Hematopoietic multipotent progenitor cell (in vitro differentiated cells): ENCODE data around the gene TRIM39. TPM values are rescaled to one million over a fixed set of nuclear protein-coding genes. Genes with fewer than 3 reads are reported as not detected.

ENCODE experiments used
- DNase-seq, 3 donors: peaks; one replicate each; pipeline ENCODE4 v3.0.0-alpha.2; 2011 to 2015; ENCODE audit warnings: low read depth in 2 of 3, low spot score in 2 of 3
- total RNA-seq: library from RNA; depleted of rRNA; stranded (reverse); fragments of >200 nt; gene quantifications from one replicate; pipeline ENCODE4 v1.2.3, GENCODE V29; 2012

TRIM39 gene
- 11.8 TPM for total RNA-seq

DNA sequence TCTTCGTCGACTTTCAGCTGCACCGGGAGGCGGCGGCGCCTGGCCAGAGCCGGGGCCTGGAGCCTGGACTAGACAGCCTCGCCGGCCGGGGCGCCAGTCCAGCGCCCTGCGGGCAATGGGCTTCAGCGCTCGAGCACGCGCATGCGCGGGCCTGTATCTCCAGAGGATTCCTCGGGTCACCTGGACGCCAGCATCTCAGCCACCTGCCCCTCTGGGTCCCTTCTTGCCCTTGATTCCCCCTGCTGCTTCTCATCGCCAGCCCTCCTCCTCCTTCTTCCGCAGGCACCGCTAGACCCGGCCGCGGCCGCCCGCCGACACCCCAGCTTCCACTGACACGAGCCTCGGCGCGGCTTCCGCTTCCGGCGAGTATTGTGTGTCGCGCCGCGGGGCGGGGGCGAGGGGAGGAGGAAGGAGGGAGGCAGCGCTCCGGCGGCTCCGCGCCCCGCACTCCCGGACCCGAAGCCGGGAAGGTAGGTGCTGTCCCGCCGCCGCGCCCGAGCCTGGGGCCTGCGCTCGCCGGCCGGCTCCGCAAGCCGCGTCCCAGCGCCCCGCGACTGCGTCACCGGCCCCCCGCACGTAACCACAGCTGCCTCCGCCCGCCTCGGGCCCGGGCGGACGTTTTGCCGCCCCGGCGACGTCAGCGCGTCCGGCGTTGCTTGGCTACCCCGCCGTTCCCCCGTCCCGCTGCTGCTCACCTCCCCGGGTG lies at the start of gene TRIM39:
Gene TRIM39 (plus strand): TSS at position 402 of the 706 bp plus-strand sequence. CDS start 2,391 bp downstream, outside the sequence.
- DNase-seq = peak; percentile 82 to 92 (median 83)

DNA sequence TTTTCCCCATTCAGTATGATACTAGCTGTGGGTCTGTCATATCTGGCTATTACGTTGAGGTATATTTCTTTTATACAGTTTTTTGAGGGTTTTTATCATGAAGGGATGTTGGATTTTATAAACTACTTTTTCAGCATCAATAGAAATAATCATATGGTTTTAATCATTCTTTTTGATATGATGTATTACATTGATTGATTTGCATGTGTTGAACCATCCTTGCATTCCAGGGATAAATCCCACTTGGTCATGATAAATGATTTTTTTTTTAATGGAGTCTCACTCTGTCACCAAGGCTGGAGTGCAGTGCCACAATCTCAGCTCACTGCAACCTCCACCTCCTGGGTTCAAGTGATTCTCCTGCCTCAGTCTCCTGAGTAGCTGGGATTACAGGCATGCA lies 45.7 kb upstream of the TRIM39 start:
- peak in 1 of 3 donors; percentile 23 for DNase-seq

DNA sequence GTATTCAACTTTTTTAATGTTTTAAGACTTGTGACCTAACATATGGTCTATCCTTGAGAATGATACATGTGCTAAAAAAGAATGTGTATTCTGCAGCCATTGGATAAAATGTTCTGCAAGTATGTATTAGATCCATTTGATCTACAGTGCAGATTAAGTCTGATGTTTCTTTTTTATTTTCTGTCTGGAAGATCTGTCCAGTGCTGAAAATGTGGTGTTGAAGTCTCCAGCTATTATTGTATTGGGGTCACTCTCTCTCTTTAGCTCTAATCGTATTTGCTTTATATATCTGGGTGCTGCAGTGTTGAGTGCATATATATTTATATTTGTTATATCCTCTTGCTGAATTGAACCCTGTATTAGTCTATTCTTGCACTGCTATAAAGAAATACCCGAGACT lies 44.2 kb upstream of the TRIM39 start:
- no peak for DNase-seq

DNA sequence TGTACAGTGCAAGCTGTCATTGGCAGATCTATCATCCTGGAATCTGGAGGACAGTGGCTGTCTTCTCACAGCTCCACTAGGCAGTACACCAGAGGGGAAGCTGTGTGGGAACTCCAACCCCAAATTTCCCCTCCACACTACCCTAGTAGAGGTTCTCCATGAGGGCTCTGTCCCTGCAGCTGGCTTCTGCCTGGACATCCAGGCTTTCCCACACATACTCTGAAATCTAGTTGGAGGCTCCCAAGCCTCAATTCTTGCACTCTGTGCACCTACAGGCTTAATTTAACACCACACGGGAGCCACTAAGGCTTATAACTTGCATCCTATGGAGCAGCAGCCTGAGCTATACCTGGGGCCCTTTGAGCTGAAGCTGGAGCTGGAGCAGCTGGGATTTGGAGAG lies 43.0 kb upstream of the TRIM39 start:
- DNase-seq = no peak

DNA sequence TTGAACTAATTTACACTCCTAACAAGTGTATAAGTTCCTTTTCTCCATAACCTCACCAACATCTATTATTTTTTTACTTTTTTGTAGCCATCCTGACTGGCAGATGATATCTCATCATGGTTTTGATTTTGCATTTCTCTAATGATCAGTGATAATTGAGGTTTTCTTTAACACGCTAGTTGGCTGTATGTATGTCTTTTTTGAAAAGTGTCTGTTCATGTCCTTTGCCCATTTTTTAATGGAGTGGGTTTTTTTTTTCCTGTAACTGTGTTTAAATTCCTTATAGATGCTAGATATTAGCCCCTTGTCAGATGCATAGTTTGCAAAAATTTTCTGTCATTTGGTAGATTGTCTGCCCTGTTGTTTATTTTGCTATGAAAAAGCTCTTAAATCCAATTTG lies 39.6 kb upstream of the TRIM39 start:
- no peak for DNase-seq

DNA sequence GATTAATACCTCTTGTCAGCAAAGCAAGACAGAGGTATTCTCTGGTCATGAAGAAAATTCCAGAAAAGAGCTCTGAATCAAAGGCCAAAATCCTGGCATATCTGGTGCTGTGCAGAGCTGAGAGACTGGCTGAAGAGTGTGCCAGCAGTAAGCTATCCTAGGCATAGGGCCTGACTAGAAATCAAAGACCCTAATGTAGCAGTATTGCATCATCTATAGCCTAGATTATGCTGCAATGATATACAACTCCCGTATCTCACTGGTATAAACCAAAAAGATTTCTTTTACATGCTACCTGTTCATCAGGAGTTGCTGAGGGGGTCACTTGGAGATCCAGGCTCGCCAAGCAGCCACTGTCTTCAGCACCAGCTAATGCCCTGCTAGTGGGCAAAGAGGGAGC lies 30.9 kb upstream of the TRIM39 start:
- DNase-seq = no peak

DNA sequence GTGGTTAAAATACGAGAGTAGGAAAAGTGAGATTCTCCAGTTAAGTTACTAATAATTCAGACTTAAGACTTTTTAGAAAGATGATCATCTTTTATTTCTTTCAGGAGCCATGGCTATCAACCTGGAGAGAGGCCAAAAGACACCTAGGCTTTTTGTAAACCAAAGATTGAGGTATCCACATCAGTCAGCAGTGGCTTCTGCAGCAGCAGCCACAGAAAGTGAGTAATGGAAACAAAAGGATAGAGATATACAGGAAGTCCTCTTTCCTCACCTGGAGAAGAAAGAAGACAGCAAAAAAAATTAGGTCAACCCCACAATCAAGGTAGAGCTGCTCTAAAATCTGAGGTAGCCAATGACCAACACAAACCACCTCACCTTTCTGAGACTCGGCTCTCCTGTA lies 22.7 kb upstream of the TRIM39 start:
- no peak for DNase-seq

DNA sequence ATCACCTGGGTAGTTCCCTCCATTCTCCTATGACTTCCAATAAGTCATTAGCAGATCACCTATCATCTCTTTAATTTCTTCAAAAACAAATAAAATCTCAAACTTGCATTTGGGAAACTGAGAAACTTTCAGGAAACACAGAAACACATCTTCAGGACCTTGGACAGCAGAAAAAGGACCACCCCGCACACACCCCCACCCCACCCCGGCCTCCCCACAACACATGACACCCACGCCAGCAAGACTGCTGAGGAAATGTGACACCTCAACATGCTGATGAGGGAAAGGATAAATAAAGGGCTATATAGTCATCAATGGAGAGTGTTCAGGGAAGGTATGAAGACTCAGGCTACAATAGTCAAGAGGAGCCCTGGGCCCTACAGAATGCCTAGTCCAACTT lies 15.6 kb upstream of the TRIM39 start:
- no peak for DNase-seq

DNA sequence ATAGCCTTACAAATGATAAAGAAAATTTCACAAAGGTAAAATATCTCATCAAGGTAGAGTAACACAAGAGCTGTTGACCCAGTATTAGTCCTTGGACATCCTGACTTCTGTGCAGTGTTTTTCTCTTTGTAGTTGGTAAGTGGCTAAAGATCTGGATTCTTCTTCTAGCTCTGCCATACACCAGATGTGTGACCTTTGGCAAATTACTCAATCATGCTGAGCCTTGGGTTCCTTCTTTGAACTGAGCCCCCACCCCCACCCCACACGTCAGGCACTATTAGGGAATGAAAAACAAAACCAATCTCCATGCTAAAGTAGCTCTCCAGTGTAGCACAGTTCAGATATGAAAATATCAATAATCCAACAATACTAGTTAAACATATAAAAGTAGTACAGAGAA lies 15.1 kb upstream of the TRIM39 start:
- DNase-seq = no peak

DNA sequence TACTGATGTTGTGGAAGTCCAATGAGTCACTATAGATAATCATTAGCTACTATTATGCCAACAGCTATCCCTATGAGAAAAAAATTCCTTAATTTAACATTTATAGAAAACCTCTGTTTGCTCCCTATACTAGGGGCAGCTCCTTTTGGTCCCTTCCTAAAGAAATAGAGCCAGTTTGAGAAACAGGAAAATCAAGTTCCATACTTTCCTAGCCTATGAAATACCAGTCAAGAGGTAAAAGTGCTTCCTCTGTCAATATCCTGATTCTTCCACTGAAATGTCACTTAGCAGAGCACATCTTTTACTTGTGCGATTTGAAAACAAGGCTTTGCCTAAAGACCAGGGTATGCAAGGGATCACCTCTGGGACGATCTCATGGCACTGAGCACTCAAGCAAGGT lies 14.5 kb upstream of the TRIM39 start:
- no peak for DNase-seq

DNA sequence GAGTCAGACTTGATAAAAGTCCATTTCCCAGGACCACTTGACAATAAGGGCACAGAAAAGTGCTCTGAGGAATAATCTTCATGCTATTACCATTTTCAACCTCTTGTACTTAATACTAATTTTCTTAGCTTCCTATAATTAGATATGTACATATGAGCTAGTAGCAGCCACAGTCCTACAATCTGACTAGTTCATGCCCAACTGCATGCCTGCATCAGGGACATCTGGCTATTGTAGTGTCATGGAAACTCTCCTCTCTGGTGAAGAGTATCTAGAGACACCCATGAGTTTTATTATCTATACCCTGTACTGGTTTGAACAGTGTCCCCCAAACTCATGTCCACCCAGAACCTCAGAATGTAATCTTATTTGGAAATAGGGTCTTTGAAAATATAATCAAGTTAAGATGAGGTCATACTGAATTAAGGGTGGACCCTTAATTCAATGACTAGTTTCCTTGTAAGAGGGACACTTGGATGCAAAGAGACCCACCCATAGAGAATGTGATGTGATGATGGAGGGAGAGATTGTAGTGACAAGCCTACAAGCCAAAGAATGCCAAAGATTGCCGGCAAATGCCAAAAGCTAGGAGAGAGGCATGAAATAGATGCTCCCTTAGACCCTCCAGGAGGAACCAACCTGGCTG lies 13.9 kb upstream of the TRIM39 start:
- no peak for DNase-seq

DNA sequence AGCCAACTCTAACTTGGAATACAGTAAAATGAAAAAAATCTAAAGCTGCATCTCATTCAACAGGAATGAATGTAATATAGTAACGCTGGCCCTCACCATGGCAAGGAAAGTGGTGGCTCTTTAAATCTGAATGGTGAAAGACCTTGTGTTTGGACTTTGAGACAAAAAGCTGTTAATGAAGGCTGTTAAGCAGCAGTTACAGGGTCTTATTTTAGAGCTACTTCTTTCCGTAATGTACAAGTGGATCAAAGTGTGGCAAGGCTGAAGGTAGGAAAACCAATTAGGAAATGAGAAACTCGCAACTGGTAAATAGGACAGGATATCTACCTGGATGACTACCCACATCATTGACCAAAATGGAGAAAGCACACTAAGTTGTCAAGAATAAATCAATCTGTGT lies 11.6 kb upstream of the TRIM39 start:
- no peak for DNase-seq

DNA sequence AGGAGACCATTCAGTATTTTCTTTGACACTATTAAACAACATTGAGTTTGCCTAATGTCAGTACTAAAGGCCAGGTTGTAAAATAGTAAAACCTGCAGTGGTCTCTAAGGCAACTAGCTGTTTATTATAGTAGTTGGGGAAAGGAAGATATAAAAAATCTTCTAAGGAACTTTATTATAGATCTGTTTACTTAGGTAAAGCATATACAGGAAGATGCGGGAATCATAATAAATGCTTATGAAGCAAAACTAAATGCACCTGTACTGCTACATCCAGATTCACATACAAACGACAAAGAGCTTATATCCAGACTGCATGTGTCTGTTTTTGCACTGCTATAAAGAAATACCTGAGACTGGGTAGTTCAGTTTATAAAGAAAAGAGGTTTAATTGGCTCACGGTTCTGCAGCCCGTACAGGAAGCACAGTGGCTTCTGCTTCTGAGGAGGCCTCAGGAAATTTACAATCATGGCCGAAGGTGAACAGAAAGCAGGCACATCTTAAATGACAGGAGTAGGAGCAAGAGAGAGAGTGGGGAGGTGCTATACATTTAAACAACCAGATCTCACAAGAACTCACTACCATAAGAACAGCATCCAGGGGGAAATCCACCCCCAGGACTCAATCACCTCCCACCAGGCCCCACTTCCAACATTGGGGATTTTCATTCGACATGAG lies 8.7 kb upstream of the TRIM39 start:
- no peak for DNase-seq

DNA sequence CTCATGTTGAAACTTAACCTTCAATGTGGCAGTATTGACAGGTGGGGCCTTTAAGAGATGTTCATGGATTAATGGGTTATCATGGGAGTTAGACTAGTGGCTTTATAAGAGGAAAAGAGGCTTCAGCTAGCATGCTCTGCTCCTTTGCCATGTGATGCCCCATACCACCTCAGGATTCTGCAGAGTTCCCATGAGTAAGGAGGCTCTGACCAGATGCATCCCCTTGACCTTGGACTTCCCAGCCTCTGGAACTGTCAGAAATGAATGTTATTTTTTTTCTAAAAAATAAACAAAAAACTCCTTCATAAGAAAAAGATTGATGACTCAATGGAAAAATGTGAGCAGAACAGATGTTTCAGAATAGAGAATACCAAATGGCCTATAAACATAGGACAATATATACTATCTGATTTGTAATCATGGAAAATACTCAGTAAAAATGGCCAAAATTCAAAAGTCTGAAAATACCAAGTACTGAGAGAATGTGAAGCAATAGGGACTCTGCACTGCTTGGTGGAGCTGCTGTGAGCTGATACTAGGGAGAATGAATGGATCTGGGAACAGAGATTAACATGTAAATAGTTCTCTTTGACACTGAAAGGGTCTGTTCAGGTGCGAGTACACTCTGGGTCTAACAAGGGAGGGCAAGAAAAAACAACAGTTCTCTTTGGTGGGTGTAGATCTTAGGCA lies 7.4 kb upstream of the TRIM39 start:
- no peak for DNase-seq

DNA sequence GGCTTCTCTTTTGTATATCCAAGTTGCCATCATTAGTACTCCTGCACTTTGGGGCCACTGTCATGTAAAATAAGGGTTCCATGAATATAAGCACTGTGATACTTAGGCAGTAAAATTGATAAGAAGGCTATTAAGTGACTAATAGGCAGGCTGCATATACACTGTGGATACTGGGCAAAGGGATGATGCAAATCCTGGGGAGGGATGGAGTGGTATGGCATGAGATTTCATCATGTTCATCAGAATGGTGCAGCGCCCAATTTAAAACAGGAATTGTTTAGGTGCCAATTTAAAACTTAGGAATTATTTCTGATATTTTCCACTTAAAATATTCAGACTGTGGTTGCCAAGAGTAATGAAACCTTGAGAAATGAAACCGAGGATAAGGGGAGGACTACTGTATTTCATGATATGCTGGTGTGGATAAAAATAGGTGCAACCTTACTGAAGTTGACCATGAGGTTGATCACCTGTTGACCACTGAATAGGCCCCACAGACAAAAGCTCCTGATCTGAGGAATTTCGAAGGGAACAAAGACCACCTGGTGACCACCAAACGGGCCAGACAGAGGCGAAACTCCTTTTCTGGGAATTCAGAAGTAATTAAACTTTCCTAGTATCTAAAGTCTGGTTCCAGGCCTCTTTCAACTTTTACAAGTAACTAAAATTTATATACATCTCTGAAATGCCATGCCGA lies 4.9 kb upstream of the TRIM39 start:
- no peak for DNase-seq

DNA sequence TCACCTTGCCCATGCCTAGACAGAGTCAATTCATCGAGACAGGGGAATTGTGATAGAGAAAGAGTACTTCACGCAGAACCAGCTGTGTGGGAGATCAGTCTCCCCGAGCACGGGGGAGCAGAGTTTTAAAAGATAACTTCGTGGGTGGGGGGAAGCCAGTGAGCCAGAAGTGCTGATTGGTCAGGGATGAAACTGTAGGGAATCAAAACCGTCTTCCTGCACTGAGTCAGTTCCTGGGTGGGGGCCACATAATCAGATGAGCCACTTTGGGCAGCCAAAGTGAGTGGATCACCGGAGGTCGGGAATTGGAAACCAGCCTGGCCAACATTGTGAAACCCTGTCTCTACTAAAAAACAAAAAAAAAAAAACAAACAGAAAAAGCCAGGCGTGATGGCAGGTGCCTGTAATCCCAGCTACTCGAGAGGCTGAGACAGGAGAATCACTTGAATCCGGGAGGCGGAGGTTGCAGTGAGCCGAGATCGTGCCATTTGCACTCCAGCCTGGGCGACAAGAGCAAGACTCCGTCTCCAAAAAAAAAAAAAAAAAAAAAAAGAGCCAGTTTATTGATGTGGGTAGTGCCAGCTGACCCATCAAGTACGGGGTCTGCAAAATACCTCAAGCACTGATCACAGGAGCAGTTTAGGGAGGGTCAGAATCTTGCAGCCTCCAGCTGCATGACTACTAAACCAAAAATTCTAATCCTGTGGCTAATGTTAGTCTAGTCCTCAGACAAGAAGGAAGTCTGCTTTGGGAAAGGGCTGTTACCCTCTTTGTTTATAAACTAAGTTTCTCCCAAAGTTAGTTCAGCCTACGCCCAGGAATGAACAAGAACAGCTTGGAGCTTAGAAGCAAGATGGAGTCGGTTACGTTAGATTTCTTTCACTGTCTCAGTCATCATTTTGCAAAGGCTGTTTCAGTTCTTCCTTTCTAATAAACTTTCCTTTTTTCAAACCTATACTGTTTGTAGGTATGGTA lies 3.9 kb upstream of the TRIM39 start:
- DNase-seq = no peak

DNA sequence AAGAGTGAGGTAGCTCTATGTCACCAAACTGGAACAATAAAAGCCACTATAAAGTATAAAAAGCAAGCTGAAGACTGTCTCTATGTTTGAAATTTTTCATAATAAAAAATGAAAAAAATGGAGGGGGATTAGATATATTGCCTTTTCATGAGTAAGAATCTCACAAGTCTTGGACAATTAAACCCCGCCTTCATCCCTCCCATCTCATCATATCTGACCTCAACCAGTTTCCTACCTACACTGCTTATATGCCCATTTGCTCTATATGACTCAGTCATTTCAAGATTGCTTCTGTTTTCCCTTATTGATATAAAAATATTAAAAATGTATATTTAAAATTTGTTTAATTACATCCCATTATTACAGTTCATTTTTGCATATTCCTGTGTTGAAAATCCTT lies 2.9 kb upstream of the TRIM39 start:
- no peak for DNase-seq

DNA sequence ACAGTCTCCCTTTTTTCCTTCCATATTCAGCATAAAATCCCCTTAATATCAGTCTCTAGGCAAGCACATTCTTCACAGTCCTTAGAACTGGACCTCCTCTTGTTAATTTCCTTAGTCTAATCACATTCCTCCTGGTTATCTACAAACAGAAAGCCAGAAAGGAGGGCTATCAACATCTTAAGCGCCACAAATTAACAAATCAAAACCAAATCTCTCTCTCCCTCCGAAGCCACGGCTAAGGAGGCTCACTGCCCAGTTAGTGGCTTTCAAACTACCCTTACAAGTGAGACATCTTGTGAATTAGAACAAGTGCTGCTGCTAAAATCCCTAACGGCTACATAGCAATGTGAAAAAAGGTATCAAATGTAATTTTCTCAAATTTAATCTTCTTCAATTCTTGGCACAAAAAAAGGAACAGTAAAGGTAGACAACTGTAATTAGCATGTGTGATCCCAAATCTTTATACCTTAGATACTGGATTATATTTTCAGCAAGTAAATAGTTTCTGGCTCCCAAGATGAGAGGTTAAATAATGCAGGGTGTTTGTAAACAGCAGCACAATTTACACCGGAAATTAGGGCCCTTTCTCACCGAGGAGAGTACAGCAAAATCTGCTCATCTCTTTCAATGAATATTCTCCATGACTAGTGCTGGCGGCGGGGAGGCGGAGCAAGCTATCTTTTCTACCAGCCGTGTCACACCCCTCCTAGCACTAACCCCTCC lies 1.4 kb upstream of the TRIM39 start:
- DNase-seq = peak in 2 of 3 donors; percentile 50 to 66
